HUDEP-2 (cell line): ENCODE data around the gene CNOT11.
A peak's percentile ranks its signal among the peaks of the same experiment; 100 is the strongest.
"Not testable (repeated sequence)": the region's sequence is repeated elsewhere in the genome, so short reads cannot be mapped to it uniquely, and the experiment has no call there.

Experiments used
- DNase-seq, 76 experiments: peaks; one replicate each; lab custom pipeline; 2025; ENCODE audit not compliant: unreplicated experiment in 76 of 76; lab: John Stamatoyannopoulos, UW

Gene CNOT11

DNA sequence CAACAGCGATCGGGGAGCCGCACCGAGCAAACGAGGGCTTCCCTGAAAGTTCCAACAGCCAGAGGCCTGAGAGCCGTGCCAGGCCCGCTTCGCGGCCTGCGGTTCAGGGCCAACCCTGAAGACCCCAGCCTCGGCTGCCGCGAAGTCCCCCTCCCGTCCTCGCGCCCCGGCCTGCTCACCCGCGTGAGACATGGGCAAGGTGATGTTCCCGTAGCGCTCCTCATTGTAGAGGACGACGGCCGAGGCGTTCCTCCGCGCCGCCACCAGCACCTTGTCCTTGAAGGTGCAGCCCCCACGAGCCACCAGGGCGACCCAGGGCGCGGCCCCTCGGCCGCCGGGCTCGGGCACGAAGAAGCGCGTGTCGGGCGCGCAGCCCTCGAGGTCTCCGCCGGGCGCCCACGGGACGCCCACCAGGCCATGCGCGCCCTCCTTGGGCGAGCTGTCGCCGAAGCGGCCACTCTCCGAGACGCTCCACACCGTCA is 55.3 kb downstream of the CNOT11 start:
- peak in 9 of 76 experiments; percentile 3 to 42 (median 15) for DNase-seq

DNA sequence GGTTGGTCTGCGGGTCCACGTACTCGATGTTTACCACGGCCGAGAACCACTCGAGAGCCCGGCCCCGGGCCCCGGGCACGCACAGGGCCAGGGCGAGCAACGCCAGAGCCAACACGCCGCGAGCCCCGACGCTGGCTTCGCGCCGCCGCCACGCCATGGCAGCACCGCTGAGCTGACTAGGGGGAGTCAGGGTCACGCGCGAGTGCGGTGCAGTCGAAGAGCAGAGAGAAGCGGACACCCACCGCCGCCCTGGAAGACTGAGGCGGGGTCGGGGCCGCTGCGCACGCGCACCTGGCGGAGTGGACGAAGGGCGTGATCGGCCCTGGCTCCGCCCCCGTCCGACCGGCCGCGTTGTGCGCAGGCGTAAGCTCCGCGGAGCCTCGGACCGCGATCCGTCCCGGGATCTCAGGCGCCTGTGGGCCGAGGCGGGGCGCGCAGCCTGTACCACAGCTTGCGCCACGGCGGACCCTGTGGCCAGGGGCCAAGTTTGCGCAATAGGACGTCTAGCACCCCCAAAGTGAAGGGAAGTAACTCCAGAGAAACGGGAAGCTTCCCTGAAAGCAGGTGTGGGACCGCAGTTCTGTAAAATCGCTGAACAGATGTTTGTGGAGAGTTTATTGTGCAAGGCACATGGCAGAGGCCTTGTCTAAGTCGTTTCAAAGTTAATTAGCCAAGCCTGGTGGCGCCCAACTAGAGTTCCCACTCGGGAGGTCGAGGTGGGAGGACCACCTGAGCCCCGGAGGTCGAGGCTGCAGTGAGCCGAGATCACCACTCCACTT is 55.9 kb downstream of the CNOT11 start, which contains the start of gene RNF149:
RNF149 (minus strand) TSS at position 270 of the 779 bp plus-strand sequence; CDS start at position 157, 113 bp downstream.
- DNase-seq, result peak in 74 of 76 experiments; percentile 13 to 93 (median 79)

DNA sequence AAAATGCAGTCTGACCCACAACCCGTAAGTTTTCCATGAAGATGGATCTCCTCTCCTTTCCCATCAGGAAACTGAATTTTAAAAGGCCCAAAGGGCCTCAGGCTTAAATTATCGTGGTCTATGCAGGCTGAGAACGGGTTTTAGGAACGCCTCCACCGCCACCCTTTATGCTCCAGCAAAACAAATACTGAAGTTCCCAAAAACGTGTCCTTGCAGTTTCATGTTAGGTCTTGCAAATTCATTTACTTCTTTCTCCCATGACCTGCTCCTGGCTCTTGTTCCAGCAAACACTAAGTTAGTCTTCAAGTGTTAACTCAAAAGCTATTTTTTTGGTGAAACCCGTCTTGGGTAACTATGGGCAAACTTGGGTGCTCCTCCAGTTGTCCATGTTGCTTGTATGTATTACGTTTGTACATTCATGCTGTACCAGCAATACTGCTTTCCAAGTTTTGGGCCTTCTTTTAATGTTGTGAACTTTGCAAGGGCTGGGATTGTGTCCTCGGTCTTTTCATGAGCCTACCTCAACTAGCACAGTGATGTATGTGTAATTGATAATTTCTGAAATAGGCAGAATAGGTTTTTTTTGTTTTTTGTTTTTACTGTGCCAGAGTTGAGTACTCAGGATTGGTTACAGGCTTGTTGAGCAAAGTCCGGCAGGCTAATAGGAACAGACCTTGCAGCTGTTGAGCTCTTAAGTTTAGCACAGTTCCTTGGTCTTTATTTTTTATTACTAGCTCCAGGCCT is 57.6 kb downstream of the CNOT11 start:
- DNase-seq, result no peak

DNA sequence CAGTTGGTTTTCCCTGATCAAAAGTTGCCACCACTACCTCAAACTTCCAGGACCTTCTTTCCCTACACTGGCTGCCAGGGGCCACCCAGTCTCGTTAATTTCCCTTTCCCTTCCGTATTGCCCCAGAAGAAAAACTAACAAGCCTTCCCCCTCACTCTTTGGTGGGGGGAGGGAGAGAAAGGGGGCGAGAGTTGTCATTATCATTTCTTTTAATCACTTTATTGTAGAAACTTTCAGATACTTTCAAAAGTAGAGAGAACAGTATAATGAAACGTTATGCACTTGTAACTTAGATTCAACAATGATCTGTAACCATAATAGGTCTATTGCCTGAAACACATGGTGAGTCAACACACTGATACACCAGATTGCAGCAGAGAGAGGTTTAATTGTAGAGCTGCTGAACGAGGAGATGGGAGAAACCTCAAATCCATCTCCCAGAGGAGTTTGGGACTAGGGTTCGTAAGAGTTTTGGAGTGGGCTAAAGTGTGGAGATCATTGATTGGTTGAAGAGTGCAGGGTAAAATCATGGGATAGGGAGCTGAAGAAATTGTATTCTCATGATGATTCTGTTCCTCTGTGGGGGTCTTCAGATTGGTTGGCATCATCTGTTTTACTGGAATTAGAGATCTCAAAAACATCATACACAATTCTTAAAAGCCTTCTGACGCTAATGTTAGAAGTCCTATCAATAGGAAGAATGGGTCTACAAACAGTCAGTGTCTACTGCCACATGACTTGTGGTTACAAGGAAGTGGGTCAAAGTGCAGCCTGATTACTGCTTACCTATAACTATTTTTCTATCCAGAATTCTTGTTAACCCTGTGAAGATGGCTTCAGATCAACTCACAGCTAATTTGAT is 58.4 kb downstream of the CNOT11 start:
- DNase-seq, result peak in 1 of 76 experiments; percentile 3

GRCh38 chr2:101311696-101312017 is 59.0 kb downstream of the CNOT11 start:
- DNase-seq, result no peak

- DNase-seq, result not testable (repeated sequence)
These were observed 63.9 kb downstream of the CNOT11 start for GRCh38 chr2:101316568-101316967.
